HG03039 (cell line): ENCODE data around the gene TIMM50.
"Not testable (repeated sequence)": the region's sequence is repeated elsewhere in the genome, so short reads cannot be mapped to it uniquely, and the experiment has no call there.

Experiments
- ATAC-seq: cut with Tn5 transposase; IDR thresholded peaks from one replicate; pipeline ENCODE4 v1.9.1; 2021; ENCODE audit warnings: mild to moderate bottlenecking, moderate library complexity; ENCODE audit not compliant: unreplicated experiment

TIMM50 gene

DNA sequence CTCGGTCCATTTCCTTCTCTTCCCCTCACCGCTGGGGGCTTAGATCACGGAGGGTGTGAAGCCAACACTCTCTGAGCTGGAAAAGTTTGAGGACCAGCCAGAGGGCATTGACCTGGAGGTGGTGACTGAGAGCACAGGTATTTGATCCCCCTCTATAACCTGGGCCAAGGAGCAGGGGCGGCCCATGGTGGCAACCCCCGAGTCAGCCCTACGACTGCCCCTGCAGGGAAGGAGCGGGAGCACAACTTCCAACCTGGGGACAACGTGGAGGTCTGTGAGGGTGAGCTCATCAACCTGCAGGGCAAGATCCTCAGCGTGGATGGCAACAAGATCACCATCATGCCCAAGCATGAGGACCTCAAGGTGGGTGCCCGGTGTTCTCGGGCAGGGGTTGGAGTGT is 11.6 kb upstream of the TIMM50 start:
- ATAC-seq, result no peak

DNA sequence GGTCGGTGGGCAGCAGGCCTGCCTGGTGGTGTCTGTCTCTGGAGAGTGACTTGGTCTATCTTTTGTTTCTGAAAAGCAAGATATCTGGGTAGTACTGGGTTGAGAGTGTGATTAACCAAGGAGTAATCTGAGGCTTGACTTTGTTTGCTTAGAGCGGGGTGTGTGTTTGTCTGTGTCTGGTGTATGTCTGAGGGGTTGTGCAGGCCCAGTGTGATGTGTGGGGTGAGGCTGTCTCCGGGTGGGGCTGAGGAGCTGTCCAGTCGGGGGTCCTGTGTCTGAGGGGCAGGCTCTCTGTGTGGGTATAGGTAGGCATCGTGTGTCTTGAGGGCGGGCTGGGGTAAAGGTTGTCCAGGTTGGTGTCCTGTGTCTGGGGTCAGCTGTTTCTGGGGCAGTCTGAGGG is 11.1 kb upstream of the TIMM50 start:
- no peak for ATAC-seq

DNA sequence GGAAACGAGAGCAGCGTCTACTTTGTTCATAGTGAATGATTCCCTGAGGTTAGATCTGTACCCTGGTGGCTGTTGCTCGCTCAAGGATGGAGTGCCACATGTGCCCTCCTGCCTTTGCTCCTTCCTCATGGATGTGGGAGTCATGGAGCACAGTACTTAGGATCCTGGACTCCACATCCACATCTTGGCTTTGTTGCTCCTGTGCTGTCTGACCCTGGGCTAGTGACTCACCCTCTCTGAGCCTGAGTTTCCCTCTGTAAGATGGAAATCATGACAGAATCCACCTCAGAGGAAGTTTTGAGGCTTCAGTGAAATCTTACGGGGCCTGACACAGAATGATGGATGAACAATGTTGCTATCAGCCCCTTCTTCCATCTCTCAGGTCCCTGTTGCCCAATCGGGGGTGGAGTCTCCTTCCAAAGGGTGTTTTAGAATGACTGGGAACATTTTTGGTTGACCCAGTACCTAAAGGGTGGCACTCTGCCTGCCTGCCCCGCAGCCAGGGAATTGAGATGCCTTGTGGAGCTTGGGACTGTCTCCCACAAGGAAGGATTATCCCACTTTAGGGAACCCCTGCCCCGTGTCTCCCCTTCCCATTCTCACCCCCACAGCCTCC is 9.8 kb upstream of the TIMM50 start:
- ATAC-seq, result no peak

DNA sequence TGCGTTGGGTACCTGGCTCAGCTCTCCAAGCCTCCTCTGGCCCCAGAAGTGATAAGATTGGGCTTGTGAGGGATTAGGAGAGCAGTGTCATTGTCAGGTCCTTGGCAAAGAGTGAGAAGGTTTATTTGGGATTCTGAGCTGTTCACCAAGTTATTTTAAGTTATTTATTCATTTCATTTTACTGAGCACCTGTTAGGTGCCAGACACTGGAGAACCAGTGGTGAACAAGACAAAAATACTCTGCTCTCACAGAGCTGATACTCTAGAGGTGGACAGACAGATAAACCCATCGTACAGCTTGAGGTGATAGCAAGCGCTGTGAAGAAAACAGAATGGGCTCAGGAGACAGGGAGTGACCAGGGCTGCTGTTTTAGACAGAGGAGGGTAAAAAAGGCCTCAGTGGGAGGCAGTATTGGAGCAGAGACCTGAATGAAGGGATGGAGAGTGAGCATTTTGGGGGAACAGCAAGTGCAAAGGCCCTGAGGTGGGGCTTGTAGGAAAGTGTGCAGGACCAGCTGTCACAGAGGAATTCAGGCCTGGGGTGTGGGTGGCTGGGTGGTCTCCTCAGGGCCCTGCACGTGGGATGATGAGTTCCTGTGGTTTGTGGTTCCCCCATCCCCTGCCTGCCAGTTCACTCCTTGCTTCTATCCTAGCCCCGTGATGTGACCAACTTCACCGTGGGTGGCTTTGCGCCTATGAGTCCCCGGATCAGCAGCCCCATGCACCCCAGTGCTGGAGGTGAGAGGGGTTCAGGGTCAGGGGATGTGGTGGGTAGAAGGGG is 8.7 kb upstream of the TIMM50 start:
- ATAC-seq, result no peak

DNA sequence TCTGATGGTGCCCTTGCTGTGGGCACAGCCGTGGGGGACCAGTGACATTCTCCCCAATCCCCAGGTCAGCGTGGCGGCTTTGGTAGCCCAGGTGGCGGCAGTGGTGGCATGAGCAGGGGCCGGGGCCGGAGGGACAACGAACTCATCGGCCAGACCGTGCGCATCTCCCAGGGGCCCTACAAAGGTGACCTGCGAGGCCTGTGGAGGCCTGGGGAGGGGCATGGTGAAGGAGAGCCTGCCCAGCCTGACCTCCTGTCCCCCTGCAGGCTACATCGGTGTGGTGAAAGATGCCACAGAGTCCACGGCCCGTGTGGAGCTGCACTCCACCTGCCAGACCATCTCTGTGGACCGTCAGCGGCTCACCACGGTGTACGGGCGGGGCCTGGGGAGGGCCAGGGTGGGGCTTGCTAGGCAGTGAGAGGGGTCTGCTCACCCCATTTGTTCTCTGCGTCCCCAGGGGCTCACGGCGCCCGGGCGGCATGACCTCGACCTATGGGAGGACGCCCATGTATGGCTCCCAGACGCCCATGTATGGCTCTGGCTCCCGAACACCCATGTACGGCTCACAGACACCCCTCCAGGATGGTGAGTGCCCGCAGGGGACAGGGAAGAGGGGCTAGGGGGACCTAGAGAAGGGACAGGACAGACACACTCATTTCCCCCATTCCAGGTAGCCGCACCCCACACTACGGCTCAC is 7.7 kb upstream of the TIMM50 start:
- ATAC-seq, result no peak

DNA sequence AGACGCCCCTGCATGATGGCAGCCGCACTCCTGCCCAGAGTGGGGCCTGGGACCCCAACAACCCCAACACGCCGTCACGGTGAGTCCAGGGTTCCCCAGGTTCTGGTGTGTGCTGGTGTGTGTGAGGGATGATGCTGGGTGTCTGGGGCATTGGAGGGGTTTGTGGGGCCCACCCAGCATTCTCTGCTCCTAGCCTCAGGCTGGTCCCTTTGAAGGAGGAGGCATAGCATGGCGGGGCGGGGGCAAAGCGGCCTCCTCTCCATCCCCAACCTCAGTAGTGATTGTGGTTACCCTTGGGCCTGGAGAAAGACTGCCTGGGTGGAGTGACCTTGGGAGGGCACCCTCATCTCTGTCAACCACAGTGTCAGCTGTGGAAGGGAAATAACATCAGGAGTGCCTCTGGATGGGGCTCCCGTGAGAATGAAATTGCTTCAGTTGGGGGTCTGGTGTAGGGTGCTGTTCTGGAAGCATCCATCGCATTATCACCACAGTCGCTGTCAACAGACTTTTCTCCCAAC is 7.1 kb upstream of the TIMM50 start:
- ATAC-seq, result no peak

DNA sequence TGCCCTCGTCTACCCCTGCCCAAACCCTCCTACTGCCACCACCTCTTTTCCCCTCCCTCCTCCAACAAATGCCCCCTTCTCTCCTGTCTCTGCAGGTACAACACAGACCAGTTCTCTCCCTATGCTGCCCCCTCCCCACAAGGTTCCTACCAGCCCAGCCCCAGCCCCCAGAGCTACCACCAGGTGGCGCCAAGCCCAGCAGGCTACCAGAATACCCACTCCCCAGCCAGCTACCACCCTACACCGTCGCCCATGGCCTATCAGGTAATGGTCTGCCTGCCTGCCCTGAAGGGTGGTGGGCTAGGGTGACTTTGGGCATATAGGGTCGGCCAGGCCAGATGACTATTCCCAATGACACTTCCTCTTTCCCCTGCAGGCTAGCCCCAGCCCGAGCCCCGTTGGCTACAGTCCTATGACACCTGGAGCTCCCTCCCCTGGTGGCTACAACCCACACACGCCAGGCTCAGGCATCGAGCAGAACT is 6.5 kb upstream of the TIMM50 start:
- ATAC-seq, result no peak

DNA sequence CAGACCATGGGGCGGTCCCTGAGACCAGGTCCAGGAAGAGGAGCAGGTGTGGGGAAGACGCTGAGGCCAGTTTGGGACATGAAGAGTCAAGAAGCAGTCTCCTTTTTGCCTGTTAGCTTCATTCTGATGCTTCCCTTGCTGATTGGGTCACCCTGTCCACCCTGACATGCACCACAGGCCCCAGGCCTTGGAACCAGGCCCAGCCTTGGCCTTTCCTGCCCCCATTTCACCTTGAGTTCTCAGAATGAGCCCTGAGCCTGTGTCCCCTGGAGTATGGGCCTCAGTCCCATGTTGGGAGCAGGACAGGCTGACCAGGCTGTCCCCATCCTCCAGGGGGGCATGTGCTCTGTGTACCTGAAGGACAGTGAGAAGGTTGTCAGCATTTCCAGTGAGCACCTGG is 4.9 kb upstream of the TIMM50 start:
- ATAC-seq, result no peak

DNA sequence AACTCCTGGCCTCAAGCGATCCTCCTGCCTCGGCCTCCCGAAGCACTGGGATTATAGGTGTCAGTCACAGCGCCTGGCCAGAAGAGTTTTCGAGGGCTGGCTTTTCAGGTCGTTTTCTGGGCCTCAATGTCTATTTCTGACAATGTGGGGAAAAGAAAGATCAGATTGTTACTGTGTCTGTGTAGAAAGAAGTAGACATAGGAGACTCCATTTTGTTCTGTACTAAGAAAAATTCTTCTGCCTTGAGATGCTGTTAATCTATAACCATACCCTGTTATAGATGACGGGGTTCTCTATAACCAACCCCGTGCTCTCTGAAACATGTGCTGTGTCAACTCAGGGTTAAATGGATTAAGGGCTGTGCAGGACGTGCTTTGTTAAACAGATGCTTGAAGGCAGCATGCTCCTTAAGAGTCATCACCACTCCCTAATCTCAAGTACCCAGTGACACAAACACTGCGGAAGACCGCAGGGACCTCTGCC is 1.3 kb upstream of the TIMM50 start:
- not testable (repeated sequence) for ATAC-seq

DNA sequence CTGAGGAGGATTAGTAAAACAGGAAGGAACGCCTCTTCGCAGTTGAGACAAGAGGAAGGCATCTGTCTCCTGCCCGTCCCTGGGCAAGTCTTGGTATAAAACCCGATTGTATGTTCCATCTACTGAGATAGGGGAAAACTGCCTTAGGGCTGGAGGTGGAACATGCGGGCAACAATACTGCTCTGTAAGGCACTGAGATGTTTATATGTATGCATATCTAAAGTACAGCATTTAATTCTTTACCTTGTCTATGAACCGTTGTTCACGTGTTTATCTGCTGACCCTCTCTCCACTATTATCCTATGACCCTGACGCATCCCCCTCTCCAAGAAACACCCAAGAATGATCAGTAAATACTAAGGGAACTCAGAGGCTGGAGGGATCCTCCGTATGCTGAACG is 722 bp upstream of the TIMM50 start:
- no peak for ATAC-seq

DNA sequence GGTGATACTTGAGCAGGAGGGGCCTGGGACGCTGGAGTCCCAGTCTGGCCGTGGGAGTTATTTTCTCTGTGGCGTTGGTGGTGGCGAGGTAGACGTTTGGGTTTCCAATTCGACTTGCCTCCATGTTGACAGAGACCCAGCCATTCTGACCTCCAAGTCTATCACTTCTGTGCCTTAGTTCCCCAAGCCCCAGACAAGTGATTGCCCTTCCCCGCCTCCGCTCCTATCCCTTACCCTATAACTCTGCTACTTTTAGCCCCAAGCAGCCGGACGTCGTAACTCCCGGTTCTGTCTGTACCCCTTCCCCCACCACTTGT is 549 bp downstream of the TIMM50 start:
- peak; percentile 10 for ATAC-seq

DNA sequence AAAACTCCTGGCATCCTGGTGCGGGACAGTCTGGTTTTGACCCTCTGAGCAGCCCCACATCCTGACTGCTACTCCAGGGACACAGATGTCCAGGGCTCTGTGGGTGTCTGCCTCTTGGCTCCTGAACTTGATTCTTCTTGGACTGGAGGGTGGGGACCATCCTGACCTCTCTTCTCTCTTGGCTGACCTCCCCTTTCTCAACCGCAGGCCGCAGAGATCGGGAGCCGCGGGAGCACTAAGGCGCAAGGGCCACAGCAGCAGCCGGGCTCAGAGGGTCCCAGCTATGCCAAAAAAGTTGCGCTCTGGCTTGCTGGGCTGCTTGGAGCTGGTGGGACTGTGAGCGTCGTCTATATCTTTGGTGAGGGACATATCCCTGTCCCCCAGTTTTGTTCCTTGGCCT is 1.0 kb downstream of the TIMM50 start:
- ATAC-seq, result no peak

DNA sequence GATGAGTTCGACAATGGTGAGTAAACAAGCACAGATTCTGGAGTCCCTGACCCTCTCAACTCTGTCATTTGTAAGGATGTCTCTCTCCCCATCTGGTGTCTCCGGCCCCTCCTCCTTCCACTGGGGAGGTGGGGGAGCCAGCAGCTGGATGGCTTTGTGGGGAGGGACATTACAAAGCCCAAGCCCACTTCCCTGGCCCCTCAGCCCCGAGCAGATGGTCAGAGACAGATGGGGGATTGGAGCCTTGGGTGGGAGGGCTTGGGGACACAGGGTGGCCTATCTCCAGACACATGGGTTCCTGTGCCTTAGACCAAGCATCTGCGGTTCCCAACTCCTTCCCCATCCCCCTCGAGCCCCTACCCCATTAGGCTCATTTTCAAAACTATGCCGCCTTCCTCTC is 2.5 kb downstream of the TIMM50 start:
- ATAC-seq, result no peak

DNA sequence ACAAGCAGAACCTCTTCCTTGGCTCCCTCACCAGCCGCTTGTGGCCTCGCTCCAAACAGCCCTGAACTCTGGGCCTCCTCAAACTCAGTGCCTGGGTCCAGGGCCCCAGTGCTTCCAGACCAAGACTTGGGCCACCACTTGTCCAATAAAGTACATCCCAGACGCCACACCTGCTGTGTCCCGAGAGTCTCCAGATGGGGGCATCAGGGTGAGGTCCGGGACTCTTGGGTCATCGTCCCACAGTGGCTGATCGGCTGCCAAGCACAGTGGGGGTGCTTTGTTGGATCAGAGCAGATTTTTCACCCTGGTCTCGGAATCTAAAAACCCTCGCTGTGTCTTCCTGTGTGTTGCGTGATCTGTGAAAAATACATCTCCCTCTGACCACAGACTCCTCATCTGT is 9.1 kb downstream of the TIMM50 start:
- no peak for ATAC-seq

DNA sequence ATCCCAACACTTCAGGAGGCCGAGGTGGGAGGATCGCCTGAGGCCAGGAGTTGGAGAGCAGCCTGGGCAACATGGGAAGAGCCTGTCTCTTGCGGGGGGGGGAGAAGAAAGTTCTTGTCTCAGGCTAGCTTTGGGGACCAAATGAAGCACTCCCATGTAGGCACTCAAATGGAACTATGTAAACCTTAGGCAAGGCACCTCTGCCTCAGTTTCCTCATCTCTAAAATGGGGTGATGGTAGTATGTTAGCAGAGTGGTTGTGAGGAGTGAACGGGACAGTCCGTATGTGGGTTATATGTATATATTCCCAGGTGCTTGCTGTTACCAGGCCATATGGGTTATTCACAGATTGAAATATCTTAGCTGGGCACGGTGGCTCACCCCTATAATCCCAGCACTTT is 11.6 kb downstream of the TIMM50 start:
- no peak for ATAC-seq

DNA sequence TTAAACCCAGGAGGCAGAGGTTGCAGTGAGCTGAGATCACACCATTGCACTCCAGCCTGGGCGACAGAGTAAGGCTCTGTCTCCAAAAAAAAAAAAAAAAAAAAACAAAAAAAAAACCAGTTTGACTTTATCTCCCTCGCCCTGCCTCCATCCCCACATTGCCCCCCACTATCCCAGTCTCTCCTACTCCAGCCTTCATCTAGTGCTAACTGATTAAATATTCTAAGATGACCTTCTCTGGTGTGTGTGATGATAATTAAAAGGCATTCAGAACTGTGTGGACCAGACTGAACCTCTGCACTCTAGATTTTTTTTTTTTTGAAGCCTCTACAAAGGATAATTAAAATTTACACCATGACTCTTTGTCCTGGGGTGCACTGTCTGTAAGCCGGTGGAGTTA is 12.2 kb downstream of the TIMM50 start:
- ATAC-seq, result no peak

DNA sequence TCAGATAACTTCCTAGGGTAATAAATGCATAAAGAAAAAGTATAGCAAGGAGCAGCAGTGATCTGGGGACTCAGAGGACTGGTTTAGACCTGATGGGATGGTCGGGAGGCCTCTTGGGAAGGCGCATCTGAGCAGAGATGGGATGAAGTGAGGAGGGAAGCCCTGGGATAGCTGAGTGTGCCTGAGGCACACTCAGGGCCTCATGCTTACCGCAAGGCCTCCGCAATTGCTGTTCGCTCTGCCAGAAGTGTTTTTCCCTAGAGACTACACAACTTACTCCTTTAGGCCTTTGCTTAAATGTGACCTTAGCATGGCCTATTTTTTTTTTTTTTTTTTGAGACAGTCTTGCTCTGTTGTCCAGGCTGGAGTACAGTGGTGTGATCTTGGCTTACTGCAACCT is 14.0 kb downstream of the TIMM50 start:
- no peak for ATAC-seq

DNA sequence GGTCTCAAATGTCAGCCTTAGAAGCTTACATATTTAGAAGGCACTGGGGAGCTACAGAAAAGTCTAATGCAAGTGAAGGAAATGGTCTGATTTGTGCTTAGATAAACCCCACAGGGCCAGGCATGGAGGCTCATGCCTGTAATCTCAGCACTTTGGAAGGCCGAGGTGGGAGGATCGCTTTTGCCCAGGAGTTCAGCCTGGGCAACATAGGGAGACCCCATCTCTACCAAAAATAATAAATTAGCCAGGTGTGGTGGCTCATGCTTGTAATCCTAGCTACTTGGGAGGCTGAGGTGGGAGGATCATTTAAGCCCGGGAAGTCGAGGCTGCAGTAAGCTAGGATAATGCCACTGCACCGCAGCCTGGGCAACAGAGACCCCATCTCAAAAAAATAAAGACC is 15.4 kb downstream of the TIMM50 start:
- no peak for ATAC-seq

DNA sequence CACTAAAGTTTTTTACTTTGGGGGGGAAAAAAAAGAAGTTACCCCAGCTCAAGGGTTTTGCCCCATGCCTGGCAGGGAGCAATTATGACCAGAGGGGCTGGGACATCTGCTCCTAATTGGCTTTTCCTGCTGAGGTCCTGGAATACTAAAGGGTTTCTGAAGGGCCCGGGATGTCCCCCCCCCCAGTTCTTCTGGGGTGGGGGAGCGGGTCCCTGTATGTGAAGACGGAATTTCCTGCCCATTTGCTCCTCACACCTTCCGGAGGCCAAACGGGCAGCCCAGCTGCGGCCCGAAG is 17.0 kb downstream of the TIMM50 start:
- ATAC-seq, result no peak

DNA sequence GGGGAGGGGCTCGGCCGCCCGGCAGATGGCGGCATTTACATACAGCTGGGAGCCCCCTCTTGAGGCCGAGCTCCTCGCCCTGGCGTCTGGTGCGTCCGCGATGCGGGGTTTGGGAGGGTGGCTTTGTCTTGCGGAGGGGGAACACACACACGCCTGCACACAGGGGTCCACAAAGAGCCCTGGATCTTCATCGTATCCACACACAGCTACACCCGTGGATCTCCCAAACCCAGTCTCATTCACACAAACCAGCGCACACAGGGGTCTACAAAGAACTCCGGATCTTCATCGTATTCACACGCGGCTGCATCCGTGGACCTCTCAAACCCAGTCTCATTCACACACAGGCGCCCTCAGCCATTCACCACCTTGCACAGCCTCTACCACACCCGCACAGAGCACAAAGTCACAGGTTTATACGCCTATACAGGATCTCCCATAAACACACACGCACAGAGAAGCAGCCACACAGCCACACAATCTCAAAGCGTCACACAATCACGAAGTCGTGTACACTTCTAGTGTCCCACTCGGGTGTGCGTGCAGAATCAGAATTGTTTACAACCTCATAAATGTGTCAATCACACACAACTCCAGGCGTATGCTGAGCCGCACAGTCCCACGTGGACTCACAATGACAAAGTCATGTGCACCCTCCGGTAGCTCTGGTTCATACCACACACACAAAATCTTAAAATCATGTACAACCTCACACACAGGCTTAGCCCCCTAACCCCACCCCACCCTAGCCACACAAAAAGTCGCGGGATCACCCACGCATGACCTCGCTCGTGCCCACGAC is 17.6 kb downstream of the TIMM50 start:
- no peak for ATAC-seq
